ENCODE results near the gene GPR135.

GPR135 gene

GRCh38 chr14:59439256-59439965 is 25.8 kb downstream of the GPR135 start:
- TF ChIP-seq, protein P1, sequence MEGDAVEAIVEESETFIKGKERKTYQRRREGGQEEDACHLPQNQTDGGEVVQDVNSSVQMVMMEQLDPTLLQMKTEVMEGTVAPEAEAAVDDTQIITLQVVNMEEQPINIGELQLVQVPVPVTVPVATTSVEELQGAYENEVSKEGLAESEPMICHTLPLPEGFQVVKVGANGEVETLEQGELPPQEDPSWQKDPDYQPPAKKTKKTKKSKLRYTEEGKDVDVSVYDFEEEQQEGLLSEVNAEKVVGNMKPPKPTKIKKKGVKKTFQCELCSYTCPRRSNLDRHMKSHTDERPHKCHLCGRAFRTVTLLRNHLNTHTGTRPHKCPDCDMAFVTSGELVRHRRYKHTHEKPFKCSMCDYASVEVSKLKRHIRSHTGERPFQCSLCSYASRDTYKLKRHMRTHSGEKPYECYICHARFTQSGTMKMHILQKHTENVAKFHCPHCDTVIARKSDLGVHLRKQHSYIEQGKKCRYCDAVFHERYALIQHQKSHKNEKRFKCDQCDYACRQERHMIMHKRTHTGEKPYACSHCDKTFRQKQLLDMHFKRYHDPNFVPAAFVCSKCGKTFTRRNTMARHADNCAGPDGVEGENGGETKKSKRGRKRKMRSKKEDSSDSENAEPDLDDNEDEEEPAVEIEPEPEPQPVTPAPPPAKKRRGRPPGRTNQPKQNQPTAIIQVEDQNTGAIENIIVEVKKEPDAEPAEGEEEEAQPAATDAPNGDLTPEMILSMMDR (conservative IDR thresholded peaks at IDR 0.05; ENCODE audit: low read depth, low read length), result no peak
- no peak for DNase-seq (ENCODE audit: low read depth)
- H3K4me3 ChIP-seq (ENCODE audit: low read length), result no peak overlapping the region

DNA sequence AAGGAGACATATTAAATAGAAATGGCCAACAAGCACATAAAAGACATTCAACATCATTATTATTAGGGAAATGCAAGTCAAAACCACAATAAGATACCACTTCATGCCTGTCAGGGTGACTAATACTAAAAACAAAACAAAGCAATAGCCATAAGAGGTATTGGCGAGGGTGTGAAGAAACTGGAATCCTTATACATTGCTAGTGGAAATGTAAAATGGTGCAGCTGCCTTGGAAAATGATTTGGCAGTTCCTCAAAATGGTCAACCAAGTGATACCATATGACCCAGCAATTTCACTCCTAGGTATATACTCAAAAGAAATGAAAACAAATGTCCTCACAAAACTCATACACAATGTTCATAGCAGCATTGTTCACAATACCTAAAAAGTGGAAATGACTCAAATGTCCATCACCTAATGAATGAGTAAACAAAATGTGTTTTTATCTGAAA is 27.0 kb downstream of the GPR135 start:
- no peak for DNase-seq (ENCODE audit: low read depth)
- H3K4me3 ChIP-seq (ENCODE audit: low read length), result no peak overlapping the region
- TF ChIP-seq, protein P1 (conservative IDR thresholded peaks at IDR 0.05; ENCODE audit: low read depth, low read length), result no peak

GRCh38 chr14:59435987-59436386 is 29.2 kb downstream of the GPR135 start:
- TF ChIP-seq, protein P1 (conservative IDR thresholded peaks at IDR 0.05; ENCODE audit: low read depth, low read length), result no peak
- DNase-seq (ENCODE audit: low read depth), result no peak
- no peak overlapping the region for H3K4me3 ChIP-seq (ENCODE audit: low read length)

DNA sequence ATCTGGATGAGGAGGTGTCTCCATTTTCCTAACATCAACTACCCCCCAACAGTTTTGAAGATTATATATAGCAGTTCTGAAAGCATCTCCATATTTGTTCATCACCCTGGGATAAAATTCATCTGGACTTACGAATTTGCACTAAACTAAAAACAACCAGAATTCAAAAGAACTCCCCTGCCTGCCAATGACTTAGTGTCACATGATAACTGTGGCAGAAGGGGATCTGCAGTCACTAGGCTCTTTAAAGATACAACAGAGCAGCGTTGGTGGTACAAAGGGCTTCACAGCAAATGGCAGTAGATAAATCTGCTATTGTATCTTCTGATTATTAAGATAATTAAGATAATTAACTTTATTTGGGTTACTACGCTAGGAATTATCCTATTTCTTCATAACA is 30.1 kb downstream of the GPR135 start:
- DNase-seq (ENCODE audit: low read depth), result no peak
- TF ChIP-seq, protein P1 (conservative IDR thresholded peaks at IDR 0.05; ENCODE audit: low read depth, low read length), result no peak
- no peak overlapping the region for H3K4me3 ChIP-seq (ENCODE audit: low read length)

DNA sequence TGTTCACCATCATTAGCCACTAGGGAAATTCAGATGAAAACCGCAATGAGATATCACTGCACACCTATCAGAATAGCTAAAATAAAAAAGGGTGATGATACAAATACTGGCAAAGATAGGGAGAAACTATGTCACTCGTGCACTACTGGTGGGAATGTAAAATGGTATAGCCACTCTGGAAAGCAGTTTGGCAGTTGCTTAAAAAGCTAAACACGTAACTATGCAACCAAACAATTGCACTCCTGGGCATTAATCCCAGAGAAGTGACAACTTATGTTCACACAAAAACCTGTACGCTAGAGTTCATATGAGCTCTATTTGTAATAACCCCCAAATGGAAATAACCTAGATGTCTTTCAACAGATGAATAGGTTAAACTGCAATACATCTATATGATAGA is 35.4 kb downstream of the GPR135 start:
- DNase-seq (ENCODE audit: low read depth), result no peak
- TF ChIP-seq, protein P1 (conservative IDR thresholded peaks at IDR 0.05; ENCODE audit: low read depth, low read length), result no peak

GRCh38 chr14:59428581-59429012 is 36.6 kb downstream of the GPR135 start:
- TF ChIP-seq, protein P1 (conservative IDR thresholded peaks at IDR 0.05; ENCODE audit: low read depth, low read length), result peak; percentile 48
- no peak for DNase-seq (ENCODE audit: low read depth)
- no peak overlapping the region for H3K4me3 ChIP-seq (ENCODE audit: low read length)

More for the DNA sequence above, 35.4 kb downstream of the GPR135 start:
- H3K4me3 ChIP-seq (ENCODE audit: low read length), result no peak overlapping the region

Measured in retinal pigment epithelial cell (primary cell).